Subcutaneous abdominal adipose tissue (tissue), 5 donors: Measurements from ENCODE around the gene ATP4B.
"Not testable (repeated sequence)": the region's sequence is repeated elsewhere in the genome, so short reads cannot be mapped to it uniquely, and the experiment has no call there.

ENCODE experiments used
- H3K27ac ChIP-seq: one replicate; pipeline ENCODE4 v1.7.0; 2013; ENCODE audit warnings: low read depth, mild to moderate bottlenecking, inconsistent platforms, low read length, moderate library complexity
- H3K27me3 ChIP-seq, 5 donors: one replicate each; pipeline ENCODE4 v1.7.0; 2013; ENCODE audit warnings: low read length in 5 of 5, inconsistent platforms in 1 of 5; ENCODE audit not compliant: control insufficient read depth in 5 of 5, insufficient read depth in 4 of 5
- H3K36me3 ChIP-seq, 5 donors: one replicate each; pipeline ENCODE4 v1.7.0; 2013; ENCODE audit warnings: low read length in 5 of 5; ENCODE audit not compliant: control insufficient read depth in 5 of 5, insufficient read depth in 5 of 5
- H3K4me1 ChIP-seq, 5 donors: one replicate each; pipeline ENCODE4 v1.7.0; 2013; ENCODE audit warnings: low read length in 5 of 5, mild to moderate bottlenecking in 3 of 5, moderate library complexity in 1 of 5; ENCODE audit not compliant: control insufficient read depth in 5 of 5, insufficient read depth in 5 of 5
- H3K4me3 ChIP-seq, 5 donors: one replicate each; pipeline ENCODE4 v1.7.0; 2013; ENCODE audit warnings: low read length in 5 of 5, low read depth in 1 of 5
- H3K9ac ChIP-seq, 5 donors: one replicate each; pipeline ENCODE4 v1.7.0; 2013; ENCODE audit warnings: low read length in 5 of 5, mild to moderate bottlenecking in 4 of 5, moderate library complexity in 3 of 5
- H3K9me3 ChIP-seq, 5 donors: one replicate each; pipeline ENCODE4 v1.7.0; 2013; ENCODE audit warnings: low read length in 5 of 5; ENCODE audit not compliant: control insufficient read depth in 5 of 5
- donor health status: healthy.
- donor health status: healthy.
- donor health status: healthy.
- donor health status: healthy.
- donor health status: healthy.

ATP4B gene

DNA sequence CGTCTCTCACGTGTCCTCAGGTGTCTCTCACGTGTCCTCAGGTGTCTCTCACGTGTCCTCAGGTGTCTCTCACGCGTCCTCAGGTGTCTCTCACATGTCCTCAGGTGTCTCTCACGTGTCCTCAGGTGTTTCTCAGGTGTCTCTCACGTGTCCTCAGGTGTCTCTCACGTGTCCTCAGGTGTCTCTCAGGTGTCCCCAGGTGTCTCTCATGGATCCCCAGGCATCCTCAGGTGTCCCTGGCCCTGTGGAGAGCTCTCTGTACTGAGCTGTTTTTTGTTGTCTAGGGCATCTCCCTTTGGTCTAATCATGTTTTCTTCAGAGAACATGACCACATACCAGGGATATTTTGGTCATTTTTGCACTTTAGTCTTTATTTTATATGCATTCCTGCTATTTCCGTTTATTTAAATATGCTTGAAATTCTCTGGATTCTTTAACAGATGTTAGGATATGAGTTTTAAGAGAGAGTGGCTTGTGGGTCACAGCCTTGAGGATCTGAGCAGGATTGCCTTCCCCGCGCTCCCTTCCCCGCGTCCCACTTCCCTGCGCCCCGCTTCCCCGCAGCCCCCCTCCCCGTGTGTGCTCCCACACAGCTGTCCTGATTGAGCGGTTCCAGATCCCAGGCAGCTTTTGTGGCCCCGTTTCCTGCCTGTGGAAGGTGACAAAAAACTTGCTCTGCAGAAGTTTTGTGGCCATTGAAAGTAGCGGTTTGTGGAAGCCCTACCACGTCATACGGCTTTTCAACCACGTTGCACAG, 31.9 kb downstream of the ATP4B start:
- no peak overlapping the region for H3K27ac ChIP-seq

GRCh38 chr13:113624640-113625304, 33.2 kb downstream of the ATP4B start:
- H3K9me3 ChIP-seq, H3K9ac ChIP-seq, H3K27me3 ChIP-seq, H3K4me1 ChIP-seq, H3K4me3 ChIP-seq, H3K27ac ChIP-seq: not testable (repeated sequence)
- peaks cover 0 to 47% (median 31%) of the 10 kb centered on the region in 5 donors for H3K36me3 ChIP-seq

More for the DNA sequence above, 31.9 kb downstream of the ATP4B start:
- Histone ChIP-seq H3K4me1 (peaks cover 2 to 8% (median 4%) of the 10 kb centered on the region in 5 donors), H3K36me3 (peaks cover 0 to 56% (median 34%) of the 10 kb centered on the region in 5 donors), H3K27me3 (no peaks in the 10 kb centered on the region), H3K4me3 (no peak overlapping the region), H3K9me3 (no peaks in the 10 kb centered on the region), H3K9ac (no peak overlapping the region)

- Histone ChIP-seq H3K9ac (no peak overlapping the region), H3K9me3 (no peaks in the 10 kb centered on the region), H3K36me3 (peaks cover 0 to 45% (median 27%) of the 10 kb centered on the region in 5 donors), H3K4me3 (no peak overlapping the region), H3K4me1 (peaks cover 2 to 8% (median 4%) of the 10 kb centered on the region in 5 donors), H3K27me3 (no peaks in the 10 kb centered on the region), H3K27ac (no peak overlapping the region)
Observed at GRCh38 chr13:113624235-113624587, 33.8 kb downstream of the ATP4B start.

GRCh38 chr13:113623491-113624234, 34.3 kb downstream of the ATP4B start:
- no peaks in the 10 kb centered on the region for H3K27me3 ChIP-seq
- H3K4me3 ChIP-seq = no peak overlapping the region
- H3K4me1 ChIP-seq = peaks cover 2 to 8% (median 4%) of the 10 kb centered on the region in 5 donors
- no peak overlapping the region for H3K27ac ChIP-seq
- H3K36me3 ChIP-seq = peaks cover 0 to 40% (median 24%) of the 10 kb centered on the region in 5 donors
- H3K9me3 ChIP-seq = no peaks in the 10 kb centered on the region
- H3K9ac ChIP-seq = no peak overlapping the region

DNA sequence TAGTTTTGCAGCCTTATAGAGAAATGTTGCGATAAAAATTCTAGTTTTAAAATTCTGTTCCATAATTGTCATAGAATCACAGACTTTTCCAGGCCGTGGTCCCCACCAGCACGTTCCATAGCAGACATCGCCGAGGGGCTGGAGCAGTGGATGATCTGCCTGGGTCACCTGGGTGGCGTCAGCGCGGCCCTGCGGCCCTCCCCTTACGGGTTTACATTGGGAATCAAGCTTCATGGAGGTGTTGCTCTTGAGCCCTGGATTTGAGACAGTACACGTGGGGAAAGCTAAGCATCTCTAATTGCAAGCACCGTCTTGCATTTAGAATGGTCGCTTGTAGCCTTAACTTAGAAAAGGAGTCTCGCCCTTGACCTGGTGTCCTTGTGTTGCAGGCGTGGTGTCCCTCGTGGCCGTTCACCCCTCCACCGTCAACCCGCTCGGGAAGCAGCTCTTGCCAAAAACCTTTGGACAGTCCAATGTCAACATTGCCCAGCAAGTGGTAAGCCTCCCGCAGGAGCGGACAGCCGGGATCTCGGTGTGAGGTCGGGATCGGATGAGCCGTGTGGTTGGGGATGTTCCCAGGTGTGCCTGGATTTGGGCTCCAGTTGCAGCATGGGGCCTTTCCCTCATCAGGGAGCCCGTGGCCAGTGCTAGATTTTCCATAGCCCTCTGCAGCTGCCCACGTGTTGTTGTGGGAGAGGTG, 35.1 kb downstream of the ATP4B start:
- H3K36me3 ChIP-seq = peaks cover 0 to 33% (median 22%) of the 10 kb centered on the region in 5 donors
- H3K27ac ChIP-seq = no peak overlapping the region
- H3K4me1 ChIP-seq = peaks cover 2 to 8% (median 4%) of the 10 kb centered on the region in 5 donors
- H3K9me3 ChIP-seq = no peaks in the 10 kb centered on the region
- no peak overlapping the region for H3K4me3 ChIP-seq
- no peak overlapping the region for H3K9ac ChIP-seq
- H3K27me3 ChIP-seq = no peaks in the 10 kb centered on the region

- not testable (repeated sequence) for H3K27ac ChIP-seq, H3K27me3 ChIP-seq, H3K4me1 ChIP-seq, H3K9me3 ChIP-seq, H3K4me3 ChIP-seq, H3K9ac ChIP-seq
- H3K36me3 ChIP-seq = peaks cover 0 to 29% (median 17%) of the 10 kb centered on the region in 5 donors
Observed at GRCh38 chr13:113621986-113622550, 35.9 kb downstream of the ATP4B start.

DNA sequence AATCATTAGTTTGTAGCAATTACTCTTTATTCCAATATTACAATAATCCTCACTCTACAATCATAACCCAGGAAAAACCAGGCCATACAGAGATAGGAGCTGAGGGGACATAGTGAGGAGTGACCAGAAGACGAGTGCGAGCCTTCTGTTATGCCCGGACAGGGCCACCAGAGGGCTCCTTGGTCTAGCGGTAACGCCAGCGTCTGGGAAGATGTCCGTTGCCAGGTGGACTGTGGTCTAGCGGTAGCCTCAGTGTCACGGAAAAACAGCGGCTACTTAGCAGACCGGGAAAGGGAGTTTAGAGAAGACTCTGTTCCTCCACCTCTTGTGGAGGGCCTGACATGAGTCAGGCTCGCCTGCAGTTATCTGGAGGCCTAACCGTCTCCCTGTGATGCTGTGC, 36.5 kb downstream of the ATP4B start:
- peaks cover 0 to 29% (median 17%) of the 10 kb centered on the region in 5 donors for H3K36me3 ChIP-seq

GRCh38 chr13:113621046-113621445, 37.0 kb downstream of the ATP4B start:
- H3K27ac ChIP-seq = no peak overlapping the region
- no peaks in the 10 kb centered on the region for H3K27me3 ChIP-seq
- H3K9me3 ChIP-seq = no peaks in the 10 kb centered on the region
- H3K4me1 ChIP-seq = peaks cover 2 to 7% (median 2%) of the 10 kb centered on the region in 5 donors
- no peak overlapping the region for H3K4me3 ChIP-seq
- H3K9ac ChIP-seq = no peak overlapping the region
- peaks cover 0 to 29% (median 17%) of the 10 kb centered on the region in 5 donors for H3K36me3 ChIP-seq

More for the DNA sequence above, 36.5 kb downstream of the ATP4B start:
- not testable (repeated sequence) for H3K27ac ChIP-seq, H3K4me1 ChIP-seq, H3K27me3 ChIP-seq, H3K4me3 ChIP-seq, H3K9ac ChIP-seq, H3K9me3 ChIP-seq

GRCh38 chr13:113620036-113620796, 37.8 kb downstream of the ATP4B start:
- H3K9me3 ChIP-seq = no peaks in the 10 kb centered on the region
- H3K27ac ChIP-seq = no peak overlapping the region

More at GRCh38 chr13:113620036-113620796, 37.8 kb downstream of the ATP4B start:
- no peak overlapping the region for H3K4me3 ChIP-seq
- H3K36me3 ChIP-seq = peaks cover 0 to 31% (median 17%) of the 10 kb centered on the region in 5 donors
- H3K9ac ChIP-seq = no peak overlapping the region
- no peaks in the 10 kb centered on the region for H3K27me3 ChIP-seq
- H3K4me1 ChIP-seq = peaks cover 0 to 4% (median 0%) of the 10 kb centered on the region in 5 donors
